ENCODE data around the gene ANXA2.
A peak's percentile ranks its signal among the peaks of the same experiment; 100 is the strongest.

The ANXA2 gene

GRCh38 chr15:60328852-60329443, 68.8 kb downstream of the ANXA2 start:
- no peak for TF ChIP-seq CSDC2 (CRISPR knock-in tag; IDR thresholded peaks at IDR 0.05)
- no peak for TF ChIP-seq ZFP30 (CRISPR knock-in tag; IDR thresholded peaks at IDR 0.05)
- no peak for TF ChIP-seq CSRNP3 (CRISPR knock-in tag; IDR thresholded peaks at IDR 0.05)
- TF ChIP-seq ZNF565 (CRISPR knock-in tag; conservative IDR thresholded peaks at IDR 0.05; ENCODE audit: low read depth), result no peak
- TF ChIP-seq RARB (CRISPR knock-in tag; IDR thresholded peaks at IDR 0.05), result no peak
- no peak for TF ChIP-seq TCF4 (CRISPR knock-in tag; IDR thresholded peaks at IDR 0.05; ENCODE audit: borderline replicate concordance)
- no peak for TF ChIP-seq TSHZ2 (CRISPR knock-in tag; IDR thresholded peaks at IDR 0.05)
- ATAC-seq, result peak; percentile 73

GRCh38 chr15:60326824-60327654, 70.7 kb downstream of the ANXA2 start:
- TF ChIP-seq ZC3H10 (CRISPR knock-in tag; IDR thresholded peaks at IDR 0.05) (no peak), ZFP30 (CRISPR knock-in tag; IDR thresholded peaks at IDR 0.05) (no peak), PATZ1 (CRISPR knock-in tag; IDR thresholded peaks at IDR 0.05; ENCODE audit: borderline replicate concordance) (no peak), CSDC2 (CRISPR knock-in tag; IDR thresholded peaks at IDR 0.05) (no peak), RARB (CRISPR knock-in tag; IDR thresholded peaks at IDR 0.05) (no peak), PPARA (CRISPR knock-in tag; IDR thresholded peaks at IDR 0.05; ENCODE audit: borderline replicate concordance) (no peak), ZFP3 (CRISPR knock-in tag; IDR thresholded peaks at IDR 0.05) (no peak), POU6F1 (CRISPR knock-in tag; IDR thresholded peaks at IDR 0.05; ENCODE audit: borderline replicate concordance, low read depth) (no peak), CSRNP3 (CRISPR knock-in tag; IDR thresholded peaks at IDR 0.05) (no peak), BACH2 (CRISPR knock-in tag; IDR thresholded peaks at IDR 0.05; ENCODE audit: borderline replicate concordance) (no peak), ZNF8 (CRISPR knock-in tag; IDR thresholded peaks at IDR 0.05) (no peak)

GRCh38 chr15:60326343-60326742, 71.4 kb downstream of the ANXA2 start:
- TF ChIP-seq PPARA (CRISPR knock-in tag; IDR thresholded peaks at IDR 0.05; ENCODE audit: borderline replicate concordance) (no peak), GLIS3 (CRISPR knock-in tag; IDR thresholded peaks at IDR 0.05) (no peak), CREB5 (CRISPR knock-in tag; IDR thresholded peaks at IDR 0.05; ENCODE audit: low read depth) (no peak), ZFP3 (CRISPR knock-in tag; IDR thresholded peaks at IDR 0.05) (no peak), ESRRG (CRISPR knock-in tag; IDR thresholded peaks at IDR 0.05) (no peak), CSRNP3 (CRISPR knock-in tag; IDR thresholded peaks at IDR 0.05) (no peak), TCF4 (CRISPR knock-in tag; IDR thresholded peaks at IDR 0.05; ENCODE audit: borderline replicate concordance) (no peak)
- no peak for ATAC-seq

More at GRCh38 chr15:60326824-60327654, 70.7 kb downstream of the ANXA2 start:
- peak; percentile 60 for ATAC-seq

Data from SK-N-SH treated with all-trans-retinoic acid at 6 μM for 48 hours (cell line).